Central memory CD4-positive, alpha-beta T cell (primary cell): ENCODE results near the gene FNDC3B.

Source experiments
- DNase-seq: peaks from one replicate; pipeline ENCODE4 v3.0.0; 2022

FNDC3B gene

GRCh38 chr3:172195407-172195754 lies 156.0 kb downstream of the FNDC3B start:
- DNase-seq = no peak

DNA sequence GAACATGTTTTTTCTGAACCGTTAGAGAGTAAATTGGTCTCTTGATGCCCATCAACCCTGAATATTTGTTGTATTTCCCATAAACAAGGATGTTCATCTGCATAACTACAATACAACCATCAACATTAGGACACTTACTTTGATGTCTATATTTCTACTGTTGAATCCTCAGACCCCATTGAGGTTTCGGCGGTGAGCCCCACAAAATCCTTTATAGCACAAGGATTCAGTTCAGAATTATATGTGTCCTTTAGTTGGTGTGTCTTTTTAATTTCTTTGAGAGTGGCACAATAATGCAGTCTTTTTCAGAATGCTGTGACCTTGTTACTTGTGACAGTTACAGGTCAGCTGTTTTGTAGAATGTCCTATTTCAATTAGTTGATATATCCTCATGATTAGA lies 158.0 kb downstream of the FNDC3B start:
- no peak for DNase-seq

DNA sequence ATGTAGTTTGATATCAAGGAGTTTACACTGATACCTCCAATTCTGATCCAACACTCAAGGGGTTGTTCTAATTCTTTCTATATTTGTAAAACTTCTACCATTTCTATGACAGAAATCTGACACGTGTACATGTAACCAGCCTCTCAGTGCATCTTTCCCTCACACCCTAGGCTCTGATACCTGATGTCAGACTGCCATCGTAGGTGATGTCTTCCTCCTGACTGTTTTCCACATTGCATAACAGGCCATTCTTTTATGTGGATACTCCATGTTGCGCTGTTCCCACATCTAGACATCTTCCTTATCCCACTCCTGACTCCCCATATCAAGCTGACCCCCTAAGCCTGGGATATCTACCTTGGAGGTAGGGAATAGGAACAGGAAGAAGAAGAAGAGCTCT lies 159.1 kb downstream of the FNDC3B start:
- DNase-seq = no peak

DNA sequence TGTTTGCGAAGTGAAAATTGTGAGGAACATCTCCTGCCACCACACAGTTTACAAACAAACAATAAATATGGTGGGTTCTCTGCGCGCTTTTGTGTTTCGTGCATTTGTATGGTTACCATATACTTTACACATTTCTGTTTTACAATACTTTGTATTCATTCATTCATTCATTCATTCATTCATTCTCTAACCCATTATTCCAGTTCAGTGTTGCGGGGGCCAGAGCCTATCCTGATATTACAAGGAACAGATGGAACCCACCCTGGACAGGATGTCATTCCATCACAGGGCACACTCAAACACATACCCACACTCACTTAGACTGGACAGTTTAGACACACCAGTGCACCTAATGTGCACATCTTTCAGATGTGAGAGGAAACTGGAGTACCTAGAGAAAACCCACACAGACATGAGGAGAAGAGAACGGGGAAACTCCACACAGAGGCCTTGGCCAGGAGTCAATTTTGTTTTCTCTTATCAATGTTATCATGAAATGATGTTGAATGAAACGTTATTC lies 160.5 kb downstream of the FNDC3B start:
- DNase-seq = no peak

- no peak for DNase-seq
Observed at GRCh38 chr3:172201136-172201869, 161.9 kb downstream of the FNDC3B start.

- DNase-seq = no peak
Observed at GRCh38 chr3:172201870-172202236, 162.5 kb downstream of the FNDC3B start.

GRCh38 chr3:172202797-172203196 lies 163.4 kb downstream of the FNDC3B start:
- DNase-seq = no peak

GRCh38 chr3:172203522-172204258 lies 164.3 kb downstream of the FNDC3B start:
- no peak for DNase-seq

DNA sequence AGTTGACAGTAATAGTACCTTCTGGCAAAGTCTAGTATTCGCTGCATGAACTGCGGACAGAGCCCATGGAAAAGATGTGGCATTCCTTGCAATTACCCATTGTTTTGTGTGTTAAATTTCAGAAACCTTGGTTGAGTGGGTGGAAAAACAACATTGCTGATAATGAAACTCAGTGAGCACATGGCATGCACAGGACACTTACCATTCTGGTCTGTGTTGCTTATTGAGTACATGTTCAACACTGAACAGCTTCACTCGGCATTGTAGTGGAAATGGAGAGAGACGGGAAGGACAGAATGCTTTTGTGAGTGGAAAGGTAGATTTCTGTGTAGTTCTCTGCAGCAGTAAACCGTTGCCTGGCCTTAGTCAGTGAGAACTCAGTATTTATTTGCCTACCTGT lies 165.3 kb downstream of the FNDC3B start:
- DNase-seq = no peak

DNA sequence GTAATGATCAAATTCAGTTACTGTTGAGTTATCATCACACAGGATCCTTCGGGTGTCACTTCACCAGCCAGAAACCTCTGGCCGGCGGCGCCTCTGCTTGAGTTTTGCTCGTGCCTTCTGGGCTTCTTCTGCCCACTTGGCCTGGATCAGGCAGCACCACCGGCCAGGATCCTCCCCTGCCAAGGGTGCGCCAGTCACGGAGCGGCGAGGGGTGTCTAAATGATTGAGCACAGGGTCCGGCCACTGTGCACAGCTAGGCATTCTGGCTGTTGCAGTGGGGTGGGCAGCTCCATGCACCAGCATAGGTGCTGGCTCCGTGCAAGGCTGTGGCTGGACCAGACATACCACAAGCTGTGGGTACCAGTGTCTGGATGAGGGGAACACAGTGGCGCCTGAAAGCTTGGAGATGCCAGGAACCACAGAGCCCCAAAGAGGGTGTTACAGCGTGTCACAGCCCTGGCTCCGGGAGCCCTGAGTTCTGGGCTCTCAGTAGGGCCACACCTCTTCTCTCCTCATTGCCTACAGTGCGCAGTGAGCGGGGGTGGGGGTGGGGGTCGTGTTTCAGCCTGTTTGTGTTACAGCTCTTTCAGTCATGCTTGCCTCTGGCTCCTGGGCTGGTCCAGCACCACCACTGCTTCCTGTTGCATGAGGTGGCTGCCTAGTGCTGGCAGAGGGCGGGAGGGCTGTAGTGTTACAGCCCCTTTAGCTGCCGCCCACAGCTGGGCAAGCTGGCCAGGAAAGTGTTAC lies 169.4 kb downstream of the FNDC3B start:
- DNase-seq = no peak

DNA sequence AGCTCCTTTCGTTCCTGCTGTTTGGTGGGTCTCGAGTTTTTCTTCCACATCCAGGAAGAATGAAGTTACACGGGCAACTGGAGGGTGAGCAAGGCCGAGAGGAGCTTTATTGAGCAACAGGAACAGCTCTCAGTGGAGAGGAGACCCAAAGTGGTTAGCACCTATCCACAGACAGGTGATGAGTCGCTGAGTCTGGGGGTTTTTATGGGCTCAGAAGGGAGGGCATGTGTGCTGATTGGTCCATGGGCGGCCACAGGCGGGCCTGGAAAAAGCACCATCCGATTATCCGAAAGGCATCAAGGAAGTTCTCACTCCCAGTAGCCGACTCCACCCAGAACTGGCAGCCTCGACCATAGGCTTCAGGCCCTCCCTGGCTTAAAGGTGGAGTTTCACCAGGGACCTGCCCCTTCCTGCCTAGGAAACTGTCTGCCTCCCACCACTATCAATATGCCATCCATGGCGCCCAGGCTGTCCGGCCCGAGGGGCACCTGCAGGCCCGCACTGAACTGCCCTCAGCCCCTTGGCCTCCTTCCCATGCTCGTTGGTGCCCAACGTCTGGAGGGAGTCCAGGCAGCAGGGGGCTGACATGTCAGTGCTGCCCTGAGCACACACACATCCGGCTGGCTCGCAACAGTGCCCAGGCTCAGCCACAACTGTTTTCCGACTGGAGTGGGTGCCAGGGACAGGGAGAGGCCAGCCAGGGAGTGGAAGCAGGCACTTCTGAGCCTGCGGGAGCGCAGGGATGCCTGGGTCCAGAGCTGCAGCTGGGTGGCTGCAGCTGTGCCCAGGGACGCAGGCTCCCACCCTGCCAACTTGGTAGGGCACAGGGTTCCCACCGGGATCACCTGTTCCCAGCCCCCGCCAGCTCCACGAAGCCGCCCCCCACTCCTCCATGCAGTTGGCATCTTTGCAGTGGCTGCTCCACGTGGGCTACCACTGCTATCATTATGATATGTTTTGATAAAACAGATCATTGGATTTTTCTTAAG lies 170.2 kb downstream of the FNDC3B start:
- DNase-seq = no peak

DNA sequence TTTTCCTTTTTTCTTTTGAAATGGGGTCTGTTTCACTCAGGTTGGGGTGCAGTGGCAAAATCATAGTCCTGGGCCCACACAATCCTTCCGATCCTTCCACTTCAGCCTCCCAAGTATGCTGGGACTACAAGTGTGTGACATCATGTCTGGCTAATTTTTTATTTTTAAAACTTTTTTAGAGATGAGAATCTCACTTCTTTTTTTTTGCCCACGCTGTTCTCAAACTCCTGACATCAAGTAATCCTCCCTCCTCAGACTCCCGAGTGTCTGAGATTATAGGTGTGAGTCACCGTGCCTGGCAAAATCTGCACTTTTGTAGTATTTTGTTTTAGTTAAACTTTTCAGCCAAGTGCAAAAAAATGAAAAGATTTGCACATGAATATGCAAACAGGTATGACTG lies 171.0 kb downstream of the FNDC3B start:
- no peak for DNase-seq

DNA sequence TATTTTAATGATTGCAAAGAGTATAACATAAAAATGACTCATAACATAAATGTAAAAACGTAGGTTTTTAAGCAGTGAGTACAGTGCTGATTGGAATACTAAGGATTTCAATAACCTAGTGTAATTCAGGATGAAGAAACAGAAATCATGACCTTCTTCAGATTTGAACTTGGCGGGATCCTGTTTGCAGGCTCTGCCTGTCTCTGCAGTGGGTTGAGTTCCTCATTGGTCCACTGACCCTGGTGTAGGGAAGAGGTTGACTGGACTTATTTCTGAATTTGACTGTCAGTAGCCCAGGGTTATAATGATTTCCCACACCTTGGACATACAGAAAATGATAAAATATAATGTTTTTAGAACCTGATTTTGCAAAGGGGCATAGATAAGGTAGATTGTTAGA lies 171.7 kb downstream of the FNDC3B start:
- DNase-seq = no peak

- DNase-seq = no peak
Observed at GRCh38 chr3:172213200-172213599, 173.8 kb downstream of the FNDC3B start.

DNA sequence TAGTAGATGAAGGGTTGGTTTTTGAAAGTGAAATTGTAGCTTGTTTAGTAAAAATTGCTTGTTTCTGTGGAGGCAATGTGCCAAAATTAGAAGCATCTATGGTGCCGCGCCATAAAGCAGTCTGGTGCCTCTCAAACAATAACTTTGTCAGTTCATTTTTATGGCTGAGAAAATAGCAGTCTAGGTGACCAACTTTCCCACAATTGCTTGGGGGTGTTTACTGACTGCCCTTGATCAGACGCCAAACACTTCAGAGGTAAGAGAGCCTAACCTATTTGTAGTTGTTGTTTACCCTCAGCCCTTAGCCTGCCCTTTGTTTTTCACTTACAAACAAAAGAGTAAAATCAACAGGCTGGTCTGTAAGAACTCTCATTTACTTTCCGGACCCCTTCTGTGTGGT lies 174.5 kb downstream of the FNDC3B start:
- no peak for DNase-seq

DNA sequence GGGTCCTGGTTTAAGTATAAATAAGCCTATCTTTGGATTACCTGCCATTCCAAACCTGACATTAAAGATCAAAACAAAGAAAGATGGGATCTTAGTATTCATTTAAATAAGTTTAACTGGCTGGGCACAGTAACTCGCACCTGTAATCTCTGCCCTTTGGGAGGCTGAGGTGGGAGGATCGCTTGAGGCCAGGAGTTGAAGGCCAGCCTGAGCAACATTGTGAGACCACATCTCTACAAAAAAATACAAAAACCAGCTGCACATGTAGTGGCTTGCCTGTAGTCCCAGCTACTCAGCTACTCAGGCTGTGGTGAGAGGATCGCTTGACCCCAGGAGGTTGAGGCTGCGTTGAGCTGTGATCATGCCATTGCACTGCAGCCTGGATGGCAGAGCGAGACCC lies 176.9 kb downstream of the FNDC3B start:
- DNase-seq = no peak

GRCh38 chr3:172216911-172217310 lies 177.5 kb downstream of the FNDC3B start:
- no peak for DNase-seq

GRCh38 chr3:172217877-172218276 lies 178.5 kb downstream of the FNDC3B start:
- no peak for DNase-seq

- no peak for DNase-seq
Observed at GRCh38 chr3:172218350-172219323, 179.3 kb downstream of the FNDC3B start.

DNA sequence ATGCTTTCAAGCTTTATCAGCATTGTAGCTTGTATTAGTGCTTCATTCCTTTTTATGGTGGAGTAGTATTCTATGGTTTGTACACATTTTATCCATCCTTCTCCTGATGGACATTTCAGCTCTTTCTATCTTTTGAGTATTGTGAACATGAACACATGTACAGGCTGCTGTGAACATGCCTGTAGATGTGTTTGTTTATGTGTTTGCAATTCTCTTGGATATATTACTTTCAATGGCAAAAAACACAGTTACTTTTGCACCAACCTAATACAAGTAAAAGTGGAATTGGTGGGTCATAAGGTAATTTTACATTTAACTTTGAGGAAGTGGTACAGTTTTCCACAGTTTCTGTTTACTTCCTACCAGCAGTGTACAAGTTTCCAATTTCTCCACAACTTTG lies 180.4 kb downstream of the FNDC3B start:
- DNase-seq = no peak

- no peak for DNase-seq
Observed at GRCh38 chr3:172221547-172221946, 182.2 kb downstream of the FNDC3B start.
